Purkinje cell (primary cell): ENCODE results near the gene SOCS3. TPM values are rescaled to one million over a fixed set of nuclear protein-coding genes. Genes with fewer than 3 reads are reported as not detected.

ENCODE experiments used
- polyA plus RNA-seq: library from polyadenylated mRNA; unstranded; fragments of >200 nt; fragmentation: Nextera tagmentation; gene quantifications from 2 replicates; pipeline ENCODE4 v1.2.1, GENCODE V29; 2014

SOCS3 gene, protein sequence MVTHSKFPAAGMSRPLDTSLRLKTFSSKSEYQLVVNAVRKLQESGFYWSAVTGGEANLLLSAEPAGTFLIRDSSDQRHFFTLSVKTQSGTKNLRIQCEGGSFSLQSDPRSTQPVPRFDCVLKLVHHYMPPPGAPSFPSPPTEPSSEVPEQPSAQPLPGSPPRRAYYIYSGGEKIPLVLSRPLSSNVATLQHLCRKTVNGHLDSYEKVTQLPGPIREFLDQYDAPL
- polyA plus RNA-seq: not detected in 2 replicates

DNA sequence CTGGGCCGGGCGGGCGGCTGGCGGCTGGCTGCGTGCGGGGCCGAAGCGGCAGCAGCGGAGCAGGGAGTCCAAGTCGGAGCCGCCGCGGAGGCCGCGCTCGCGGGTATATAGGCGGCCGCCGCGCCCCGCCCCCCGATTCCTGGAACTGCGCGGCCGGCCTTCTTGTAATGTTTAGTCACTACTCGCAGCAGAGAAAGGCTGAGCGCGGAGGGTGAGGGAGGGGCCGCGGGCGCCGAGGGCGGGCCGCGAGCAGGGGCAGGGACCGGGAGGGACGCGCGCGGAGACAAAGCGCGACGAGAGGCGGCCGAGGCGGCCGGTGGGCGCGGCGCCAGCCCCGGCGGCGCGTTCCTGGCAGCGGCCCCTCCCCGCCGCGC, at the start of gene SOCS3:
TSS of gene SOCS3 (minus strand) at position 81 of the 374 bp plus-strand sequence. CDS start 982 bp downstream, outside the sequence.

DNA sequence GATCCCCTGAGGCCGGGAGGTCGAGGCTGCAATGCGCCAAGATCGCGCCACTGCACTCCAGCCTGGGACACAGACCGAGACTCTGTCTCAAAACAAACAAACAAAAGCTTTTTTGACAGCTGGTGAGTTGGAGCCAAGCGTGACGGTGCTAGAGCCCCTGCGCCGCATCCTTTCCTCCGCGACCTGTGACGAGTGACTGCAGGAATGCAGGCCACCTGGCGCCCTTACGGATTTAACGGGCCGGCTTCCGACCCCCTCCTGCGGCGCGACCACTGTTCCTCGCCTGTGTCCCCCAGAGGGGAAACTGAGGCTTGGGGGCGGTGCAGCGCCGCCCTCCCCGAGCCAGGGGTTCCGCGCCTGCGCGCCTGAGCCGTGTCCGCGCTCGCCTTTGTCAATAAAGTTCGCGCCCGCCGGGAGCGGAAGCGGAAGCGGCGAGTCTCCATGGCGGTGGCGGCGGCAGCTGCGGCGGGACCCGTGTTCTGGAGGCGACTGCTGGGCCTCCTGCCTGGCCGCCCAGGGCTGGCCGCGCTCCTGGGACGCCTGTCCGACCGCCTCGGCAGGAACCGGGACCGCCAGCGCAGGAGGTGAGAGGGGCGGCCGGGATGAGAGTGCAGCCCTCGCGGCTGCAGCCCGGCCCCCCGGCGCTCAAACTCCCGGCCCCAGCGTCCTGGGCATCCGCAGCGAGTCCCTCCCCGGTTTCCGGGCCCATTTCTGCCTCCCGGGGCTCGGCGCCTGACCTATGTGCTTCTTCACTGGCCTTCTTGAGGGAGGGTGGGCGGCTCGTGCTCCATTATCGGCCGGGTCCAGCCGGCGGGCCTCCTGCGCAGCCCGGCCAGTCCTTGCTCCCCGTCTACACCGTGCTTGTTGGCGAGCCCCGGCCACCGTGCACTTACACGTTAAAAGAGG, 18.6 kb upstream of the SOCS3 start, which contains the start of gene PGS1:
TSS of gene PGS1 (plus strand) at position 425 of the 906 bp plus-strand sequence. CDS start at position 442, 17 bp downstream.

Other genes starting within 250 kb of the SOCS3 start
- not detected in 2 replicates for gene TMC6, start 231.3 kb downstream of the SOCS3 start, polyA plus RNA-seq
- gene TMC8, start 229.3 kb downstream of the SOCS3 start, polyA plus RNA-seq: not detected in 2 replicates
- gene C17orf99, start 213.7 kb downstream of the SOCS3 start, polyA plus RNA-seq: not detected in 2 replicates
- 2.4 TPM in 1 of 2 replicates, not detected in the other for gene SYNGR2, start 191.5 kb downstream of the SOCS3 start, polyA plus RNA-seq
- gene TK1, start 173.0 kb downstream of the SOCS3 start, polyA plus RNA-seq: 1.0 and 1.1 TPM in 2 replicates
- 37.2 and 49.1 TPM in 2 replicates for gene AFMID, start 172.7 kb downstream of the SOCS3 start, polyA plus RNA-seq
- gene BIRC5, start 145.8 kb downstream of the SOCS3 start, polyA plus RNA-seq: 0.51 TPM in 1 of 2 replicates, not detected in the other
- not detected in 2 replicates for gene TMEM235, start 128.4 kb downstream of the SOCS3 start, polyA plus RNA-seq
- 8.0 TPM in 2 replicates for gene PGS1, start 18.6 kb upstream of the SOCS3 start, polyA plus RNA-seq
- gene DNAH17, start 217.3 kb upstream of the SOCS3 start, polyA plus RNA-seq: 1.0 TPM in 1 of 2 replicates, not detected in the other